GM23338 (cell line): Measurements from ENCODE around the gene PARD3.

ENCODE experiments used
- CREB1 ChIP-seq: fragments of 250-450 bp; sonication (Bioruptor Pico); IDR thresholded peaks from 2 replicates; pipeline ENCODE4 v1.5.0; 2020; ENCODE audit warnings: low read depth, mild to moderate bottlenecking, moderate library complexity
- CTCF ChIP-seq, 2 experiments: fragments of 200-600 bp in 1 of 2; sonication (generic) in 1 of 2; conservative IDR thresholded peaks; 2 replicates each; pipeline versions ENCODE4 v1.5.1 to v1.6.1; 2016 to 2017; ENCODE audit warnings: antibody characterized with exemption in 2 of 2, low read depth in 2 of 2, mild to moderate bottlenecking in 2 of 2, moderate library complexity in 1 of 2
- ETS1 ChIP-seq: IDR thresholded peaks from 2 replicates; pipeline ENCODE4 v1.6.1; 2016; ENCODE audit warnings: antibody characterized with exemption
- EZH2 ChIP-seq: fragments of 200-600 bp; sonication (generic); IDR thresholded peaks from one replicate; pipeline ENCODE4 v1.8.0; 2017; ENCODE audit warnings: antibody characterized with exemption, mild to moderate bottlenecking, low read depth; ENCODE audit not compliant: unreplicated experiment
- EZH2phosphoT487 ChIP-seq: fragments of 200-600 bp; sonication (generic); IDR thresholded peaks from one replicate; pipeline ENCODE4 v1.8.1; 2018; ENCODE audit warnings: antibody characterized with exemption; ENCODE audit not compliant: unreplicated experiment
- JUNB ChIP-seq: IDR thresholded peaks from one replicate; pipeline ENCODE4 v1.6.1; 2016; ENCODE audit warnings: antibody characterized with exemption; ENCODE audit not compliant: unreplicated experiment
- POLR2AphosphoS5 ChIP-seq: IDR thresholded peaks from 2 replicates; pipeline ENCODE4 v1.6.1; 2016; ENCODE audit warnings: antibody characterized with exemption, low read depth

GRCh38 chr10:34506786-34507185 is 308.3 kb downstream of the PARD3 start:
- no peak for TF ChIP-seq CREB1 (CRISPR knock-in tag)
- no peak for TF ChIP-seq CTCF (conservative IDR thresholded peaks at IDR 0.05; ENCODE audit: low read depth in 2 of 2)
- TF ChIP-seq EZH2: no peak
- no peak for TF ChIP-seq JUNB
- TF ChIP-seq ETS1: no peak
- TF ChIP-seq EZH2phosphoT487: no peak
- no peak for TF ChIP-seq POLR2AphosphoS5
